Daoy (cell line): Measurements from ENCODE around the gene ZCCHC3. TPM values are rescaled to one million over a fixed set of nuclear protein-coding genes. Genes with fewer than 3 reads are reported as not detected.

Experiments
- DNase-seq: peaks from one replicate; pipeline ENCODE4 v3.0.0-alpha.2; 2015; ENCODE audit warnings: low read depth
- total RNA-seq: library from RNA; depleted of rRNA; stranded (reverse); fragments of >200 nt; shearing (Covaris generic); gene quantifications from 2 replicates; pipeline ENCODE4 v1.2.3, GENCODE V29; 2014; rRNA removed

ZCCHC3 gene
- total RNA-seq, 1 experiment from 2014 or later, result 15.8 TPM

GRCh38 chr20:346640-347316 is 49.4 kb downstream of the ZCCHC3 start, which contains the start of gene NRSN2:
NRSN2 (plus strand) TSS chr20:347111; CDS start chr20:349644, 2,533 bp downstream.
- peak; percentile 61 for DNase-seq

GRCh38 chr20:347317-347639 is 49.9 kb downstream of the ZCCHC3 start:
- no peak for DNase-seq

DNA sequence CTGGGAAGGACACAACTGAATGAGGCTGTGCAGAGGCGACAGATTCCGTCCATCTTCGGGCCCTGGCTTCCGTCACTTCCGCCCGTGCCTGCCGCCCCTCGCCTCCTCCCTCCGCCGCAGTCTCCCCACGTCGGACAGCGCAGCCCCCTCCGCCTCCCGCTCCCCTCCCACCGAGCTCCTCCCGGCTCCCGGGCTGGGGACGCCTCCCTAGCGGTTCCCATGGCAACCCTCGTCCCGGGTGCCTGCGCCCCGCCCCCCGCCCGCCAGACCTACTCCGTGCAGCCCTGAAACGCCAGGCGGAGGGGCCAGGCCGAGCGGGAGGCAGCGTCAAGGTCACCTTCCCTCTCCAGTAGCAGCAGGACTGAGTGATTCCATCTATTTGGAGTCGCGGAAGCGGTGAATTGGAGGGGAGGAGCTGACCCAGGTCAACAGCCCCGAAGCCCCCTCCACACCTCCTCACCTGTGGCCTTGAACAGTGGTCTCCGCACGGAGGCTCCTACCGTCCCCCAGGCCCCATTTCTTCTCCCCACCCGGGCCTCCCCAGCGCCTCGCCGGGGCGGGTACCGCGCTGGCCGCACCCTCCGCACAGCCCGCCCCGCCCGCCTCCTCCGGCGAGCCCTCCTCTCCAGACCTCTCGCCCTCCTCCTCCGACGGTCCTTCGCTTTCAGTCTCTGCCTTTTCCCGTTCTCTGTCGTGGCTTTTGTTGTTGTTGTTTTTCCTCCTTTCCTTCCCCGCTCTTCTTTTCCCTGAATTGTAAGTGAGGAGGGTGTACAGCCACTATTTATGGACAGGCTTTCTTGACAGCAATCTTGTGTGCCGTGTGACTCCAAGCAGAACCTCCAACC is 50.5 kb downstream of the ZCCHC3 start:
- DNase-seq, result peak; percentile 96

GRCh38 chr20:348972-349841 is 51.8 kb downstream of the ZCCHC3 start:
- DNase-seq, result no peak

Other genes starting within 250 kb of the ZCCHC3 start
- gene DEFB125, start 209.9 kb upstream of the ZCCHC3 start, total RNA-seq, result not detected in 2 replicates
- not detected in 2 replicates for gene DEFB126, start 155.0 kb upstream of the ZCCHC3 start, total RNA-seq
- not detected in 2 replicates for gene DEFB127, start 140.1 kb upstream of the ZCCHC3 start, total RNA-seq
- not detected in 2 replicates for gene DEFB128, start 107.9 kb upstream of the ZCCHC3 start, total RNA-seq
- not detected in 2 replicates for gene DEFB129, start 70.3 kb upstream of the ZCCHC3 start, total RNA-seq
- not detected in 2 replicates for gene DEFB132, start 39.8 kb upstream of the ZCCHC3 start, total RNA-seq
- gene C20orf96, start 6.8 kb upstream of the ZCCHC3 start, total RNA-seq, result 0.51 and 0.57 TPM in 2 replicates
- 1.1 and 1.5 TPM in 2 replicates for gene SOX12, start 28.0 kb downstream of the ZCCHC3 start, total RNA-seq
- gene NRSN2, start 49.5 kb downstream of the ZCCHC3 start, total RNA-seq, result 19.2 and 19.3 TPM in 2 replicates
- gene TRIB3, start 83.2 kb downstream of the ZCCHC3 start, total RNA-seq, result 11.2 and 16.3 TPM in 2 replicates
- 42.5 and 42.9 TPM in 2 replicates for gene RBCK1, start 110.7 kb downstream of the ZCCHC3 start, total RNA-seq
- 11.2 and 13.3 TPM in 2 replicates for gene TBC1D20, start 165.0 kb downstream of the ZCCHC3 start, total RNA-seq
- 123 and 154 TPM in 2 replicates for gene CSNK2A1, start 246.2 kb downstream of the ZCCHC3 start, total RNA-seq